GM18507 (cell line): ENCODE results near the gene PITHD1.
"Not testable (repeated sequence)": the region's sequence is repeated elsewhere in the genome, so short reads cannot be mapped to it uniquely, and the experiment has no call there.

Source experiments
- DNase-seq: peaks from one replicate; pipeline ENCODE4 v3.0.0; 2011; ENCODE audit warnings: low read depth; ENCODE audit not compliant: insufficient read length; ENCODE audit errors: extremely low spot score
- FAIRE-seq: peaks from 2 replicates; lab custom pipeline; 2011; peaks lifted over from hg19 to GRCh38; lab: Jason Lieb, UNC

Gene PITHD1

GRCh38 chr1:23772049-23772853 lies 6.0 kb upstream of the PITHD1 start:
- DNase-seq, result no peak
- peak; percentile 91 for FAIRE-seq

DNA sequence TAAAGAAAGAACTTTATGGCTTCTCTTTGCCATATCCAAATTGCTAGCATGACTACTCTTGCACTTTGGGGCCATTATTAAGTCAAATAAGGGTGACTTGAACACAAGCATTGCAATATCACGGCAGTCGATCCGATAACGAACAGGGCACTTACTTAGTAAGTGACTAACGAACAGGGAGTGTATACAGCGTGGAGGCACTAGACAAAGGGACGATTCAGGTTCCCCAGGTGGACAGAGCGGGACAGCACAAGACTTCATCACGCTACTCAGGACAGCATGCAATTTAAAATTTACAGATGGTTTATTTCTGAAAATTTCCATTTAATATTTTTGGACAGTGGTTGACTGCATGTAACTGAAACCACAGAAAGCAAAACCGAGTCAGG lies 5.4 kb upstream of the PITHD1 start:
- no peak for DNase-seq
- FAIRE-seq, result no peak

DNA sequence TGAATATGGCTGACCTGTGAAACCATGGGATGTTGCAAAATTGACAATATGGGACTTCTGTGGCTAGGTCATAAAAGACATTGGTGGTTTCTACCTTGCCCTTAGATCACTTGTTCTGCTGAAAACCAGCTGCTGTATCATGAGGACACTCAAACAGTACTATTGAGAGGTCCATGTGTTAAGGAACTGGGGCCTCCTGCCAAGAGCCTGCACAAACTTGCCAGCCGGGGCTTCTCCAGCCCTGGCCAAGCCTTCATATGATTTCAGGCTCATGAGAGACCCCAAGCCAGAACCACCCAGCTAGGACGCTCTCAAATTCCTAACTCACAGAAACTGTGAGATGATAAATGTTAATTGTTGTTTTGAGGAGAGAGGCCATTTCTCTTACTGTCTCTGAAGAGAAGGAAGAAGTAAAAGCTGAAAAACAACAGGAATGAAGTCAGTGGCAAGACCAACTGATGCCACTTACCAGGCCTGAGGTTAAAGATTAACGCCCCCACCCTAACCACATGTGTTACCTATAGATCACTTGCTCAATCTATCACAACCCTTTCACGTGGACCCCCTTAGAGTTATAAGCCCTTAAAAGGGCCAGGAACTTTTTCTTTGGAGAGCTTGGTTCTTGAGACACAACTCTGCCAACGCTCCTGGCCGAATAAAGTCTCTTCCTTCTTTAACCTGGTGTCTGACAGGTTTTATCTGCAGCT lies 3.9 kb upstream of the PITHD1 start:
- DNase-seq (no peak), FAIRE-seq (no peak)

- no peak for DNase-seq
- no peak for FAIRE-seq
These were observed 2.0 kb upstream of the PITHD1 start for GRCh38 chr1:23776217-23776616.

GRCh38 chr1:23779826-23780371 lies 1.7 kb downstream of the PITHD1 start:
- FAIRE-seq (no peak), DNase-seq (no peak)

GRCh38 chr1:23783141-23783540 lies 4.9 kb downstream of the PITHD1 start:
- DNase-seq, FAIRE-seq: not testable (repeated sequence)

GRCh38 chr1:23784846-23785245 lies 6.6 kb downstream of the PITHD1 start:
- FAIRE-seq (no peak), DNase-seq (no peak)

- FAIRE-seq (no peak), DNase-seq (no peak)
These were observed 9.5 kb downstream of the PITHD1 start for GRCh38 chr1:23787701-23788100.

- FAIRE-seq, result no peak
These were observed 10.5 kb downstream of the PITHD1 start for GRCh38 chr1:23788695-23789094.

GRCh38 chr1:23790696-23791515 lies 12.7 kb downstream of the PITHD1 start, which contains the start of gene LYPLA2:
TSS of gene LYPLA2 (plus strand) at chr1:23791145. CDS start at chr1:23792683, 1,538 bp downstream.
- DNase-seq, result peak; percentile 80
- peak; percentile 91 for FAIRE-seq

More at GRCh38 chr1:23788695-23789094, 10.5 kb downstream of the PITHD1 start:
- no peak for DNase-seq

DNA sequence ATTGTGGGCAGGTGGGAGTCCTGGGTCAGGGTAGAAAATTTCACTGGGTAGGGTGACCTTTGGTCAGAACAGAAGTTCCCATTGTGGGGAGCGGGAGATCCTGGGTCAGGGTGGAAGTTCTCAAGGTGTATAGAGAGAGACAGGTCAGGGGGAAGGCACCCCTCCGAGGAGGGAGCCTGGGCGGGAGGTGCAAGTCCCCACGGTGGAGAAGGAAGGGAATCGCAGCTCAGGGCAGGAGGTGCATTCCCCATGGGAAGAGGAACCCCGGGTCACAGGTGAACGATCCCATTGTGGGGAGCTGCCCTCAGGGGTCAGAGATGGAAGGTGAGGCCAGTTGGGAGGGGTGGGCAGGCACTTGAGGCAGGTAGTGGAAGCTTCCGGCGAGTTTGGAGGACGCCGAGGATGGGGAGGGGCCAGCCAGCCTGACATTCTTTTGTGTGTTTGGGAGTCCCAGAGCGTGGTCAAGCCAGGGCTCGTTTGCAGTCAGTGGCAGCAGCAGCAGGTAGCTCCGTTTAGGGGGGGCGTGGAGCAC lies 13.4 kb downstream of the PITHD1 start:
- no peak for DNase-seq

DNA sequence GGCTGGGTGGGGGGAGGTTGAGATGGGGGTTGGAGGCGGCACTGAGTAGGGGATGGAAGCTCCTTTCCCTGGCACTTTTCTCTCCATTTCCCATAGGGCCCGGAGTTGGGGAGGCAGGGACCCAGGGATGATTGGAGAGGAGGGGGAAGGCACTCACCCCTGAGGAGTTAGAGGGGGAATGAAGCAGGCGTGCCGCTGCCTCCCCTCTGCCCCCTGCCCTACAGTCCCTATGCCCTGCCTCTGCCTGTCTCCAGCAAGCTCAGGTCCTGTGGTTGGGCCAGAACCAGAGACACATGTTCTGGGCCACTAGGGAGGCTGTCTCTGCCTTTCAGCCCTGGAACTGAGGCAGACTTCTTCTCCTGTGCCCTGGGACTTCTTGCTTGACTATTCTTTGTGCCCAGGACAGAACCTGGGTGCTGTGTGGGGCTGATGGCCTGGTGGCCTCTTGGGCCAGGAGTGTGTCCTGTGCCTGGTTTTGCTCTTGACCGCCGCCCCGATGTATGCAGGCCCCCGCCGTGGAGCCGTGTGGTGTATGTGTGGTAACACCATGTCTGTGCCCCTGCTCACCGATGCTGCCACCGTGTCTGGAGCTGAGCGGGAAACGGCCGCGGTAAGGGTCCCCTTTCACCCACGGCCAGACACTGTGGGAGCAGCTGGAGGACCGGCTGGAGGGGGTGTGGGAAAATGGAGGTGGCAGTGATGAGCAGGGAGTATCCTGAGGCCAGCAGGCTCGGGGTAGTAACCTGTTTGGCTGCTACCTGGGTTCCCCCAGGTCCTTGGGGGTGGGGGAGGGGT lies 14.1 kb downstream of the PITHD1 start:
- FAIRE-seq, result no peak
- no peak for DNase-seq

More for the DNA sequence above, 13.4 kb downstream of the PITHD1 start:
- no peak for FAIRE-seq

DNA sequence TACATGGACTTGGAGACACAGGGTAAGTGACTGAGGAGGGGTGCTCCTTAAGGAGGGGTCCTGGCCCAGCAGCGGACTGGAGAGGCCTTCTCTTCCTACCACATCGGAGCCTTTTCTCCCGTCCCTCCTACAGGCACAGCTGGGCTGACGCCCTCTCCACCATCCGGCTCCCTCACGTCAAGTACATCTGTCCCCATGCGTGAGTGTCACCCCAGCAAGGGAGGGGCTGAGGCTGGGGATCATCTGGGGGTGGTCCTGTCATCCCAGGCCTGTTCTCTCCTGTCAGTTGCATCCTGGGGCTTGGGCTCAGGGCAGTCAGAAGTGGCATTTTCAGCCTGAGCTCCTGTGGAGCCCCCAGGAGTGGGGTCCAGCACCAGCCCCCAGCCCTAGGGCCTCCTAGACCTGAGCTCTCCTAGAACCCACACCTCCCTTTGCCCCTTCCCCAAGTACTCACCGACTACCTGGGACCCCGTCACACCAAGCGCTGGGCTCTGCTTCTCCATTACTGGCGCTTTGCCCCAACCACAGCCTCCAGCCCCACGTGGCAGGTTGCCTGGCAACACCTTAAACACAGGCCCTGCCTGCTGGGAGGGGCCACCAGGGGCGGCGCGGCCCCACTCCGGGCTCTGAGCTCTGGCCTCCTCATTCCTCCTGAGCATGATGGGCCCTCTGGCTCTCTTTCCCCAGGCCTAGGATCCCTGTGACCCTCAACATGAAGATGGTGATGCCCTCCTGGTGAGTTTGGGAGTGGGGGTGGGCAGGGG lies 15.0 kb downstream of the PITHD1 start:
- FAIRE-seq, result no peak
- no peak for DNase-seq

GRCh38 chr1:23793861-23794731 lies 15.9 kb downstream of the PITHD1 start:
- no peak for DNase-seq
- FAIRE-seq, result no peak

- FAIRE-seq, DNase-seq: not testable (repeated sequence)
These were observed 16.5 kb downstream of the PITHD1 start for GRCh38 chr1:23794732-23795182.

GRCh38 chr1:23795676-23796465 lies 17.7 kb downstream of the PITHD1 start:
- DNase-seq (no peak), FAIRE-seq (no peak)
